Subcutaneous adipose tissue (tissue), 4 donors: ENCODE results near the gene CNOT11. TPM values are rescaled to one million over a fixed set of nuclear protein-coding genes. Genes with fewer than 3 reads are reported as not detected.

Experiments
- small RNA-seq: library from RNA; depleted of rRNA; stranded (forward); fragments of <200 nt; gene quantifications from one replicate; pipeline ENCODE3, GENCODE V24; 2016
- total RNA-seq, 4 donors: library from RNA; depleted of rRNA; stranded (reverse); fragments of >200 nt; gene quantifications; one replicate each; pipeline ENCODE4 v1.1.0, GENCODE V29; 2016
- TF ChIP-seq, protein P1 (sequence below): fragments of 450-650 bp; IDR thresholded peaks from one replicate; pipeline ENCODE4 v1.5.1; 2016; ENCODE audit warnings: low read depth, mild to moderate bottlenecking, control low read depth, antibody characterized with exemption, moderate library complexity

The CNOT11 gene
- total RNA-seq, 4 donors from 2014 or later, result 15.6 to 31.8 (median 24.0) TPM

DNA sequence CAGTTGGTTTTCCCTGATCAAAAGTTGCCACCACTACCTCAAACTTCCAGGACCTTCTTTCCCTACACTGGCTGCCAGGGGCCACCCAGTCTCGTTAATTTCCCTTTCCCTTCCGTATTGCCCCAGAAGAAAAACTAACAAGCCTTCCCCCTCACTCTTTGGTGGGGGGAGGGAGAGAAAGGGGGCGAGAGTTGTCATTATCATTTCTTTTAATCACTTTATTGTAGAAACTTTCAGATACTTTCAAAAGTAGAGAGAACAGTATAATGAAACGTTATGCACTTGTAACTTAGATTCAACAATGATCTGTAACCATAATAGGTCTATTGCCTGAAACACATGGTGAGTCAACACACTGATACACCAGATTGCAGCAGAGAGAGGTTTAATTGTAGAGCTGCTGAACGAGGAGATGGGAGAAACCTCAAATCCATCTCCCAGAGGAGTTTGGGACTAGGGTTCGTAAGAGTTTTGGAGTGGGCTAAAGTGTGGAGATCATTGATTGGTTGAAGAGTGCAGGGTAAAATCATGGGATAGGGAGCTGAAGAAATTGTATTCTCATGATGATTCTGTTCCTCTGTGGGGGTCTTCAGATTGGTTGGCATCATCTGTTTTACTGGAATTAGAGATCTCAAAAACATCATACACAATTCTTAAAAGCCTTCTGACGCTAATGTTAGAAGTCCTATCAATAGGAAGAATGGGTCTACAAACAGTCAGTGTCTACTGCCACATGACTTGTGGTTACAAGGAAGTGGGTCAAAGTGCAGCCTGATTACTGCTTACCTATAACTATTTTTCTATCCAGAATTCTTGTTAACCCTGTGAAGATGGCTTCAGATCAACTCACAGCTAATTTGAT lies 58.4 kb downstream of the CNOT11 start:
- TF ChIP-seq, protein P1, sequence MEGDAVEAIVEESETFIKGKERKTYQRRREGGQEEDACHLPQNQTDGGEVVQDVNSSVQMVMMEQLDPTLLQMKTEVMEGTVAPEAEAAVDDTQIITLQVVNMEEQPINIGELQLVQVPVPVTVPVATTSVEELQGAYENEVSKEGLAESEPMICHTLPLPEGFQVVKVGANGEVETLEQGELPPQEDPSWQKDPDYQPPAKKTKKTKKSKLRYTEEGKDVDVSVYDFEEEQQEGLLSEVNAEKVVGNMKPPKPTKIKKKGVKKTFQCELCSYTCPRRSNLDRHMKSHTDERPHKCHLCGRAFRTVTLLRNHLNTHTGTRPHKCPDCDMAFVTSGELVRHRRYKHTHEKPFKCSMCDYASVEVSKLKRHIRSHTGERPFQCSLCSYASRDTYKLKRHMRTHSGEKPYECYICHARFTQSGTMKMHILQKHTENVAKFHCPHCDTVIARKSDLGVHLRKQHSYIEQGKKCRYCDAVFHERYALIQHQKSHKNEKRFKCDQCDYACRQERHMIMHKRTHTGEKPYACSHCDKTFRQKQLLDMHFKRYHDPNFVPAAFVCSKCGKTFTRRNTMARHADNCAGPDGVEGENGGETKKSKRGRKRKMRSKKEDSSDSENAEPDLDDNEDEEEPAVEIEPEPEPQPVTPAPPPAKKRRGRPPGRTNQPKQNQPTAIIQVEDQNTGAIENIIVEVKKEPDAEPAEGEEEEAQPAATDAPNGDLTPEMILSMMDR, result no peak

DNA sequence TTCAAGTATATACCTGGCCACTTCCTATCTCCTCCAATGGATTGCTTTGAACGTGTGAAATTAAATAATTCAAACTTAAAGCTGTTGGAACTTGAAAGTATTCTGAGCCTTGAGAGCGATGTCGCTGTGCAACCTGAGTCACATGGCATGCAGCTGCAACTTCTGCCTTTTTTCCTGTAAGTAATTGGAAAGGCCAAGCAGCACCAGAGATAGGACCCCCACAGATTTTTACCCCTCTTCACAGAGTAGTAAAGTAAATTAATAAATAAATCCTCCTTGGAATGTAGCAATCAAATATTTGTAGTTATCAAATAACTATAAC lies 59.0 kb downstream of the CNOT11 start:
- TF ChIP-seq, protein P1, result no peak

Small RNA genes lying within 50 kb of the gene (small RNA-seq; reads per million reads assigned to genes)
- gene MIR5696, result not detected
- 1,037 reads per million, percentile 99 among the genes with 10 or more reads in this experiment for gene SNORD89

Other genes with a start within 250 kb of the CNOT11 start
- 100 to 1,000 TPM in 1 of 4 donors, 10 to 100 TPM in 3; 21.2 to 119 (median 32.0) TPM for gene TBC1D8, start 101.5 kb upstream of the CNOT11 start, total RNA-seq
- 100 to 1,000 TPM in 1 of 4 donors, 10 to 100 TPM in 3; 68.2 to 157 (median 84.5) TPM for gene RNF149, start 55.8 kb downstream of the CNOT11 start, total RNA-seq
- gene CREG2, start 134.6 kb downstream of the CNOT11 start, total RNA-seq, result not detected
- gene RFX8, start 222.2 kb downstream of the CNOT11 start, total RNA-seq, result 1 to 10 TPM in 3 of 4 donors, under 1 TPM in 1; 0.94 to 2.9 (median 1.5) TPM